HuH-7.5 (cell line): ENCODE results near the gene EXOC3L2.

Source experiments
- DNase-seq: peaks from one replicate; pipeline ENCODE4 v3.0.0; 2011; ENCODE audit warnings: low spot score

EXOC3L2 gene

GRCh38 chr19:45218911-45219743 is 26.1 kb downstream of the EXOC3L2 start:
- DNase-seq: no peak

- DNase-seq: peak; percentile 2
Observed at GRCh38 chr19:45218426-45218825, 26.8 kb downstream of the EXOC3L2 start.

GRCh38 chr19:45217957-45218334 is 27.3 kb downstream of the EXOC3L2 start:
- DNase-seq: no peak

GRCh38 chr19:45217193-45217956 is 27.8 kb downstream of the EXOC3L2 start:
- no peak for DNase-seq

- DNase-seq: no peak
Observed at GRCh38 chr19:45216667-45217066, 28.5 kb downstream of the EXOC3L2 start.

GRCh38 chr19:45215391-45216191 is 29.6 kb downstream of the EXOC3L2 start:
- DNase-seq: no peak

GRCh38 chr19:45213031-45213430 is 32.2 kb downstream of the EXOC3L2 start:
- DNase-seq: no peak

GRCh38 chr19:45211751-45212381 is 33.3 kb downstream of the EXOC3L2 start:
- DNase-seq: no peak

- DNase-seq: no peak
Observed at GRCh38 chr19:45206328-45206727, 38.9 kb downstream of the EXOC3L2 start.

- no peak for DNase-seq
Observed at GRCh38 chr19:45205810-45206209, 39.4 kb downstream of the EXOC3L2 start.

GRCh38 chr19:45202637-45203036 is 42.6 kb downstream of the EXOC3L2 start:
- no peak for DNase-seq

- DNase-seq: no peak
Observed at GRCh38 chr19:45200568-45200967, 44.6 kb downstream of the EXOC3L2 start.

- DNase-seq: no peak
Observed at GRCh38 chr19:45195764-45196163, 49.4 kb downstream of the EXOC3L2 start.

GRCh38 chr19:45191375-45191774 is 53.8 kb downstream of the EXOC3L2 start:
- DNase-seq: no peak

- no peak for DNase-seq
Observed at GRCh38 chr19:45189971-45190370, 55.2 kb downstream of the EXOC3L2 start.

GRCh38 chr19:45187421-45188100 is 57.6 kb downstream of the EXOC3L2 start:
- peak; percentile 63 for DNase-seq

GRCh38 chr19:45186509-45187334 is 58.5 kb downstream of the EXOC3L2 start:
- DNase-seq: no peak

GRCh38 chr19:45184115-45184514 is 61.1 kb downstream of the EXOC3L2 start:
- DNase-seq: no peak

- DNase-seq: no peak
Observed at GRCh38 chr19:45182758-45183157, 62.4 kb downstream of the EXOC3L2 start.

GRCh38 chr19:45180936-45181335 is 64.3 kb downstream of the EXOC3L2 start:
- no peak for DNase-seq
